Measurements from ENCODE around the gene LAMB1. TPM values are rescaled to one million over a fixed set of nuclear protein-coding genes. Genes with fewer than 3 reads are reported as not detected.
"Not testable (repeated sequence)": the region's sequence is repeated elsewhere in the genome, so short reads cannot be mapped to it uniquely, and the experiment has no call there.

Gene LAMB1
- total RNA-seq, 2 experiments from 2014 or later, result not detected

DNA sequence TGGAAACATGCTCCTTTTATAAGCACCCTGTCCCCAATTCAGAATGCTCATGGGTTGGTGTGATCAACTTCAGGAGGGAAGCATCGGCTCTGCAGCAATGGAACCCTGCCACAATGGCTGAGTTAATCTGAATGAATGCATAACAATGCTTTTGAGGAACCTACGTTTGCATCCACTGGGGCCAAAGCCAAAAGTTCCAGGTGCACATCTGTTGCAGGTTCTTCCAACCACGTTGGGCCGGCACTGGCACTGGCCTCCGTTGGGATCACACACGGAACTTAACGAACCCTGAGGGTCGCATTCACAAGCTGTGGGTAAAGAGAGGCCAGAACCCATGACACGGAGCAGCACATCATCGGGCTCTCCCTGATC lies 43.4 kb downstream of the LAMB1 start:
- DNase-seq, result no peak
- POLR2A ChIA-PET, result no interaction called here

DNA sequence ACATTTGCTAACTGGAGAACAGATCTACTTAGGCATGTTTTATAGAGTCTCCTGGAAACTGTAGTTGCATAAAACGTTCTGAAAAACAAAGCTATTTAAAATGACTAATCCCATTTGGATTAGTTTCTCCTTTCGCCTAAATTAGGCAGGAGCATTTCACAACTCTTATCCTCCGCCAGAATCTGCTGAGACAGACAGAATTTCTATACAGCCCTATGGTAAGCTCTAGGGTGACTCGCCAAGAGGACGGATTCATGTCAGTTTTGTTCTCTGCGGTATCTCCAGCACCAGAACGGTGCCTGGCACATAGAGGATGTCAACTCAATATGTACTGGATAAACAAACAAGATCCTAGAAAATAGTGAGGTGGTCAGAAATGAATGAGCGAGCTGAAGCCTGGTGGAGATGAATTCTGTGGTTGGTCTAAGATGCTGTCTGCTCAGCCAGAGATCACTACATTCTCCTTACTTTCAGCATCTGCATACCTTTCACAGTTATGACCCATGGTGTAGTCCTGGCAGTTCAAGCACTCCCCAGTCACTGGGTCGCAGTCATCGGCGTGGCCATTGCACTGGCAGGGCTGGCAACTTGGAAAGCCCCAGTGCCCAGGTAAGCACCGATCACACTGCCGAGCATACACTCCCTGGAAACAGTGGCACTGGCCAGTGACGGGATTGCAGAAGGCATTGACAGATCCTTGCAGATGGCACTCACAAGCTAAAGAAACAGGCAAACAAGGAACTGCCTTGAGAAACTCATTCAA lies 44.0 kb downstream of the LAMB1 start:
- H3K36me3 ChIP-seq (ENCODE audit: insufficient read depth, low read length), result no peaks in the 10 kb centered on the region
- Mint-ChIP-seq H3K4me1 (ENCODE audit: low read depth) (no peaks in the 10 kb centered on the region), H3K4me3 (no peak overlapping the region), H3K27me3 (peaks cover 8% of the 10 kb centered on the region), H3K27ac (no peak overlapping the region), H3K36me3 (ENCODE audit: low read depth) (no peaks in the 10 kb centered on the region), H3K9me3 (no peaks in the 10 kb centered on the region)
- intact Hi-C loops (cut with DNase I, micrococcal nuclease), result no loop called here
- ChIA-PET CTCF (no interaction called here), POLR2A (no interaction called here)
- no peak overlapping the region for H3K4me3 ChIP-seq (ENCODE audit: low read length)
- DNase-seq, result no peak
- TF ChIP-seq, protein P1, sequence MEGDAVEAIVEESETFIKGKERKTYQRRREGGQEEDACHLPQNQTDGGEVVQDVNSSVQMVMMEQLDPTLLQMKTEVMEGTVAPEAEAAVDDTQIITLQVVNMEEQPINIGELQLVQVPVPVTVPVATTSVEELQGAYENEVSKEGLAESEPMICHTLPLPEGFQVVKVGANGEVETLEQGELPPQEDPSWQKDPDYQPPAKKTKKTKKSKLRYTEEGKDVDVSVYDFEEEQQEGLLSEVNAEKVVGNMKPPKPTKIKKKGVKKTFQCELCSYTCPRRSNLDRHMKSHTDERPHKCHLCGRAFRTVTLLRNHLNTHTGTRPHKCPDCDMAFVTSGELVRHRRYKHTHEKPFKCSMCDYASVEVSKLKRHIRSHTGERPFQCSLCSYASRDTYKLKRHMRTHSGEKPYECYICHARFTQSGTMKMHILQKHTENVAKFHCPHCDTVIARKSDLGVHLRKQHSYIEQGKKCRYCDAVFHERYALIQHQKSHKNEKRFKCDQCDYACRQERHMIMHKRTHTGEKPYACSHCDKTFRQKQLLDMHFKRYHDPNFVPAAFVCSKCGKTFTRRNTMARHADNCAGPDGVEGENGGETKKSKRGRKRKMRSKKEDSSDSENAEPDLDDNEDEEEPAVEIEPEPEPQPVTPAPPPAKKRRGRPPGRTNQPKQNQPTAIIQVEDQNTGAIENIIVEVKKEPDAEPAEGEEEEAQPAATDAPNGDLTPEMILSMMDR (IDR thresholded peaks at IDR 0.05), result no peak
- no peaks in the 10 kb centered on the region for H3K4me1 ChIP-seq (ENCODE audit: insufficient read depth, low read length)
- H3K27me3 ChIP-seq (ENCODE audit: control insufficient read depth in 1 of 2, insufficient read depth in 2 of 2, low read length in 2 of 2), result no peaks in the 10 kb centered on the region
- no peaks in the 10 kb centered on the region for H3K9me3 ChIP-seq (ENCODE audit: control insufficient read depth in 1 of 2, insufficient read depth in 1 of 2, low read length in 2 of 2)
- no peak for ATAC-seq (ENCODE audit: poor library complexity)
- H3K27ac ChIP-seq (ENCODE audit: low read depth in 1 of 2, low read length in 2 of 2), result no peak overlapping the region

More for the DNA sequence above, 43.4 kb downstream of the LAMB1 start:
- Histone ChIP-seq H3K36me3 (ENCODE audit: insufficient read depth, low read length) (no peaks in the 10 kb centered on the region), H3K4me3 (ENCODE audit: low read length) (no peak overlapping the region), H3K27ac (ENCODE audit: low read depth in 1 of 2, low read length in 2 of 2) (no peak overlapping the region), H3K4me1 (ENCODE audit: insufficient read depth, low read length) (no peaks in the 10 kb centered on the region), H3K27me3 (ENCODE audit: control insufficient read depth in 1 of 2, insufficient read depth in 2 of 2, low read length in 2 of 2) (no peaks in the 10 kb centered on the region), H3K9me3 (ENCODE audit: control insufficient read depth in 1 of 2, insufficient read depth in 1 of 2, low read length in 2 of 2) (no peaks in the 10 kb centered on the region)
- no peak for ATAC-seq (ENCODE audit: poor library complexity)
- CTCF ChIA-PET, result no interaction called here
- H3K9me3 Mint-ChIP-seq, result no peaks in the 10 kb centered on the region
- H3K4me1 Mint-ChIP-seq (ENCODE audit: low read depth), result no peaks in the 10 kb centered on the region
- intact Hi-C loops (cut with DNase I, micrococcal nuclease), result no loop called here
- H3K4me3 Mint-ChIP-seq, result no peak overlapping the region
- no peak overlapping the region for H3K27ac Mint-ChIP-seq
- H3K36me3 Mint-ChIP-seq (ENCODE audit: low read depth), result no peaks in the 10 kb centered on the region
- TF ChIP-seq, protein P1 (IDR thresholded peaks at IDR 0.05), result no peak
- peaks cover 8% of the 10 kb centered on the region for H3K27me3 Mint-ChIP-seq

DNA sequence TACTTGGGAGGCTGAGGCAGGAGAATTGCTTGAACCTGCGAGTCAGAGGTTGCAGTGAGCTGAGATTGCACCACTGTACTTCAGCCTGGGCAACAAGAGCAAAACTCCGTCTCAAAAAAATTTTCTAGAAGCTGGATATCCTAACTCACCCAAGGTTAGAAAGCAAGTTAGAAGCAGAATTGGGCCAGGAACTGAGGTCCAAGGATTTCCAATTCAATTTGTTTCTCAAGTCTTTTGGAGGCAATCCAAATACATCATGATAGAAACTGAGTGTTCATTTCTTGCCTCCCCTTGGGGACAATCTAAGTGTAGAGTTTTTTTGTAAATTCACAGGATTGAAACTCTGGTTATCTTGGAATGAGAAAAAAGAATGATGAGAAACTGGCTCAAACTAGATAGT lies 45.5 kb downstream of the LAMB1 start:
- ChIA-PET CTCF (interaction anchor here (0.8 kb wide), 1 partner anchor 10 kb away, joined by 3 read pairs; no protein-coding TSS in a partner anchor), POLR2A (interaction anchor here (0.6 kb wide), 1 partner anchor 216 kb away, joined by 3 read pairs; no protein-coding TSS in a partner anchor)
- no peak overlapping the region for H3K27ac ChIP-seq (ENCODE audit: low read depth in 1 of 2, low read length in 2 of 2)
- no peaks in the 10 kb centered on the region for H3K36me3 ChIP-seq (ENCODE audit: insufficient read depth, low read length)
- Mint-ChIP-seq H3K36me3 (ENCODE audit: low read depth) (no peaks in the 10 kb centered on the region), H3K4me3 (no peak overlapping the region), H3K27me3 (peaks cover 8% of the 10 kb centered on the region), H3K9me3 (no peaks in the 10 kb centered on the region), H3K4me1 (ENCODE audit: low read depth) (no peaks in the 10 kb centered on the region), H3K27ac (no peak overlapping the region)
- TF ChIP-seq, protein P1 (IDR thresholded peaks at IDR 0.05), result no peak
- no peaks in the 10 kb centered on the region for H3K4me1 ChIP-seq (ENCODE audit: insufficient read depth, low read length)
- no peak for DNase-seq
- H3K9me3 ChIP-seq (ENCODE audit: control insufficient read depth in 1 of 2, insufficient read depth in 1 of 2, low read length in 2 of 2), result no peaks in the 10 kb centered on the region
- intact Hi-C loops (cut with DNase I, micrococcal nuclease), result no loop called here
- no peak overlapping the region for H3K4me3 ChIP-seq (ENCODE audit: low read length)
- no peaks in the 10 kb centered on the region for H3K27me3 ChIP-seq (ENCODE audit: control insufficient read depth in 1 of 2, insufficient read depth in 2 of 2, low read length in 2 of 2)
- no peak for ATAC-seq (ENCODE audit: poor library complexity)

DNA sequence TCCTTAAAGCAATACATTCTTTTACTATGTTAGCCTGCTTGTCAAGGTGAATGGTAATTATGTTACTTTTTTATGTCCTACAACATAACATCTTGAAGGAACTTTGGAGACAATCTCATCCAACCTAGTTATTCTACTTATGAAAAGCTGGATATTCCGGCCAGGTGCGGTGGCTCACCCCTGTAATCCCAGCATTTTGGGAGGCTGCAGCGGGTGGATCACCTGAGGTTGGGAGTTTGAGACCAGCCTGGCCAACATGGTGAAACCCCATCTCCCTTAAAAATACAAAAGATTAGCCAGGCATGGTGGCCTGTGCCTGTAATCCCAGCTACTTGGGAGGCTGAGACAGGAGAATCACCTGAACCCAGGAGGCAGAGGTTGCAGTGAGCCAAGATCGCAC lies 46.0 kb downstream of the LAMB1 start:
- H3K27ac Mint-ChIP-seq; H3K27ac ChIP-seq (ENCODE audit: low read depth in 1 of 2, low read length in 2 of 2); H3K36me3 ChIP-seq (ENCODE audit: insufficient read depth, low read length); H3K36me3 Mint-ChIP-seq (ENCODE audit: low read depth); intact Hi-C loops (cut with DNase I, micrococcal nuclease); ATAC-seq (ENCODE audit: poor library complexity); H3K27me3 ChIP-seq (ENCODE audit: control insufficient read depth in 1 of 2, insufficient read depth in 2 of 2, low read length in 2 of 2); H3K4me3 Mint-ChIP-seq; H3K4me1 ChIP-seq (ENCODE audit: insufficient read depth, low read length); POLR2A ChIA-PET; H3K27me3 Mint-ChIP-seq; H3K4me1 Mint-ChIP-seq (ENCODE audit: low read depth); DNase-seq; H3K9me3 ChIP-seq (ENCODE audit: control insufficient read depth in 1 of 2, insufficient read depth in 1 of 2, low read length in 2 of 2); H3K9me3 Mint-ChIP-seq; H3K4me3 ChIP-seq (ENCODE audit: low read length): not testable (repeated sequence)
- CTCF ChIA-PET, result interaction anchor here (0.8 kb wide), 1 partner anchor 9 kb away, joined by 3 read pairs; no protein-coding TSS in a partner anchor

Data from CD4-positive, alpha-beta T cell (primary cell).